NCI-H524 (cell line): ENCODE data around the gene SLC15A4.
"Not testable (repeated sequence)": the region's sequence is repeated elsewhere in the genome, so short reads cannot be mapped to it uniquely, and the experiment has no call there.

Source experiments
- DNase-seq, 2 experiments: peaks; one replicate each; lab custom pipeline; 2025; lab: John Stamatoyannopoulos, UW

Gene SLC15A4

DNA sequence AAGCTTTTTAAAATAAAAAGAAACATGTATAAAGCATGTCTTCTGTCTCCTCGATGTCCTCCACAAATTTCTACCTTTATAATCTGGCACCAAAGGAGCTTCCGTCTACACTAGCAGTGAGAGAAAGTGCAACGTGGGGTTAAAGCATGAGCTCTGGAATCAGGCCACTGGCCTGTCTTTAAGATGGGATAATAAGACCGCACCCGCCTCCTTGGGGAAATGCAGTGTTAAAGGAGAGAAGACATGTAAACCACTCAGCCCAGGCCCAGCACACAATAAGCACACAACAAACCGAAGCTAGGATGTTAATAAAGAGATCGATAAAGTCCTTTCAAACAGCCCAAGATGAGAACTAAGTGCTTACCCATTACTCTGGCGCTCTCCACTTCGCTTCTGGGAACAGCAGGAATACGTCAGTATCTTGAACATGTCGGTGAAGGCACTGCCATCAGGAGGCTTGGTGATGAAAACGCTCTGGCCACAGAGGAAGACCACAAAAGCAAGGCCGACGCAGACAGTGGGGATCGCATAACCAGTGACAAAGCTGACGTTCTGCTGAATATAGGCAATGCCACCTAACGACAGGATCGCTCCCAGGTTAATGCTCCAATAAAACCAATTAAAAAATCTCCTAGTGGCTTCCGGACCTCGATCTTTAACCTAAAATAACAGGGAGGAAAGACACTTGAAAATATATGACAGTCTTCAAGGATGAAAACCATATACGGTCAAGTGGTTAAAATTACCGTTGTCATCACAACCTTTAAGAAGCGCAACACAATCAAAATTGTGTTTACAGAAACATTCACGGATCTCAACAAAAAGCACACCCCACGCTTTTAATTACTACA is 9.1 kb downstream of the SLC15A4 start:
- no peak for DNase-seq

DNA sequence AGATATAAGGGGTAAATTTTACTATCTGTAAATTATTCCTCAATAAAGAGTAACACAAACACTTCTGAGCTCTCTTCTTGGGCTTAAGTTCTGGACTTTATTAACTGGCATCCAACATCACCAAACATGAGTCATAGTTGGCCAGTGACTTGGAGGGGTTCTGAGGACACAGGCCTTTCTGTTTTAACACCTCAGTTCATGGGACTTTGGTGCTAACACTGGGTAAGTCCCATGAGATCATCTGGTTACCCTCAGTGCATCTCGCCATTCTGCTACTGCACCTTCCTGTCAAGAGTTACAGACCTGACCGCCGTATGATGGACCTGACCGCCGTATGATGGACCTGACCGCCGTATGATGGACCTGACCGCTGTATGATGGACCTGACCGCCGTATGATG is 9.9 kb downstream of the SLC15A4 start:
- DNase-seq, result no peak

DNA sequence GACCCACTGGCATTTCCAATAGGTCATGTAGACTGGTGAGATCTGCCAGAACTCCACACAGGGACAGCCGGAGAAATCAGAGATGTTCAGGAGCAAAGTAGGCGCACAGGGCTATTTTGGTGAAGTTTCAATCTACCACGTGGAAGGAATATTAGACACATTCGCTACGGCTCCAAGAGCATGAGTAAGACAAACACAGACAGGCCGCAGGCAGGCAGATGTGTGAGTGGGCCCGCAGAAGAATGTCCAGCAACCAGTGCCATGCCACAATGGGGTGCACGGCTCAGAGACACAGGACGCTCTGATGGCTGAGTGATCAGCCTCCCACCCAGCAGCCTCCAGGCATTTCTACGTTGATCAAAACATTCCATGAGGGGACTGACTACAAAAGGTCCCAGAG is 10.4 kb downstream of the SLC15A4 start:
- no peak for DNase-seq

DNA sequence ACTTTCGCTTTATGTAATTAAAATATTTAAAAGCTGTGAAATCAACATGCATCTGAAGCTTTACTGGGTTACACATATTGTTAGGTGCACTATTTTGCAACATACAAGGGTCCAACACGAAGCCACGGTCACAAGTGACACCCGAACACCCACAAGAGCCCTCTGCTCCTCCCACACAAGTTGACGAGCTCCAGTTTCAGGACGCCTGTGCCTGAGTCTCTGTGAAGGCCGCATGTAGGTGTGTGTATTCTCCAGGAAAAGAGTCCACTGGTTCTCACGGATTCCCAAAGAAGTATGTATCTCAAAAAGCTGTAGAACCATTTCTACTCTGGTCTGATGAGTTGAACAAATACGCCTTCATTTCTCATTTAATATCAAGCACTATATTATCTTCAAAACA is 12.0 kb downstream of the SLC15A4 start:
- DNase-seq, result no peak

DNA sequence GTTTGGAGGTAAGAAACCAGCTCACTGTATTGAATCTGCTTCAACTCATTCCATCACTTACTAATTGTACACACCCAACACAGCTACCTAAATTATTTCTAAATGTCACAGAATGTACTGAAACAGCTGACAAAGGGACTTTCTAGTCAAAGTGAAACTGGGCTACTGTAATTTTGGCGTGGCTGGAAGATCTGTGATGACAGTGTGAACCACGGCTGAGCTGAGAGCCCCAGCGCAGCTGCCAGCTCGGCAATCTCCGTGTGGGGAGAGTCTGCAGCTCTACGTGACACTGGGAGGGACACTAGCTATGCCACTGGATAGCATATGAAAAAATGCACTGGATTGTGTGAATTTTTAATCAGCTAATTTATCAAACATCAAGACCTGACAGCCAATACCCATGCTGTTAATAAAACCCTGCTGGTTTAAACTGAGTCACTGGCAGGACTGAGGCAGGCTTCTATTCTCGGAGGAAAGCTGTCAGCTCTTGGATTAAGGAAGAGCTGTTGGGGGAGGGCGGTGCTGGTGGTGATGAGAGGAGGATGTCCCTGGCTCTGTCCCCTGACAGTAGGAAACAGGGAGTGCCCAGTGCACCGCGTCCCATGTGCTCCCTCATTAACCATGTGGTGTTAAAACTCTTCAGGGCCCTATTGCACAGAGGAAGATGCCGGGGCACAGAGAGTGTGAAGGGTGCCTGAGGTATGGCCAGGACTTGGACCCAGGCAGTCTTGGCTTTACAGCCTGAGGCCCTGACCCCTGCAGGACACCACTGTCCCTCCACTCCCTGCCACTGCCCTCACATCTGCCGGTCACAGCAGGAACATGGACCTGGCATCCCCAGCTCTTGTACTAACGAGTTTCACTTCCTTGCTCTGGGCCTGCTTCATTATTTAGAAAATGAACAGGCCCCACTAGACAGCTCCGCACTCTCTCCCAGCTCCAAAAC is 13.3 kb downstream of the SLC15A4 start:
- peak in 1 of 2 experiments; percentile 28 for DNase-seq

DNA sequence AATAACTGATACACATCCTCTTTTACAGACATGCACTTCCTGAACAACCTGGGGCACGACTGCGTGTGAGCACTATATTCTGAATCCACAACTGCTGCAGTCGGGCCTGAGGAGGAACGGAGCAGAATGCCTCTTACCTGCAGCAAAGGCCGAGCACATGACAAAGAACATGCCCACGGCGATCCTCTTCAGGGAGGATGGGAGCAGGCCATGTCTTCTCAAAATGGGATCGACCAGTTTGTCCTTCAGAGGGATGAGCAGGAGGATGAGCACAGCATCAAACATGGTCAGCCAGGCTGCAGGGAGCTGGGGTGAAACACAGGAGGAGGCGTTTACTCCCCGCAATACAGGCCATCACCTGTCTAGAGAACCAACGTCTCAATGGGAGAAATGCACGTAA is 15.1 kb downstream of the SLC15A4 start:
- DNase-seq, result no peak

DNA sequence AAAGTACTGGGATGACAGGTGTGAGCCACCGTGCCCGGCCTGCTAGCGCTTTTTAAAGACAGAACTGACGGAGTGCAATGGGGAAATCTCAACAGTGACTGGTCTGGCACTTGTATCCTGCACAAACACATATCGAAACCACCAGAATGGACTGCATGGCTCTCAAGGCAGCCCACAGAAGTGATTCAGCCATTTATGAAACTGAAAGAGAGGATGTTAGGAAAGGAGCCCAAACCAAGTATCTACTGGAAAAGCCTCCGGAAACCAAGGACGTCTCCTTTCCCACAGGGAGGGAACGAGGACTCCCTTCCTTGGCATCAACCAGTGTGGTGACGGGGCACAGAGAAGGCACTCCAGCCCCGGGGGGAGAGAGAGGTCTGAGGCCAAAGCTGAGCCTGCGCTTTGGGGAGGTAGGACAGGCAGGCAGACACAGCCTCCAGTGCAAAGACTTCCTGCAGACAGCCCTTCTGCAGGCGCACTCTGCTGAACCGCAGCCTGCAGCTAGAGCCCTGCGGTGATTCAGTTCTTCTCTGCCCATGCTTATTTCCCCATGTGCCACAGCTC is 16.5 kb downstream of the SLC15A4 start:
- no peak for DNase-seq

DNA sequence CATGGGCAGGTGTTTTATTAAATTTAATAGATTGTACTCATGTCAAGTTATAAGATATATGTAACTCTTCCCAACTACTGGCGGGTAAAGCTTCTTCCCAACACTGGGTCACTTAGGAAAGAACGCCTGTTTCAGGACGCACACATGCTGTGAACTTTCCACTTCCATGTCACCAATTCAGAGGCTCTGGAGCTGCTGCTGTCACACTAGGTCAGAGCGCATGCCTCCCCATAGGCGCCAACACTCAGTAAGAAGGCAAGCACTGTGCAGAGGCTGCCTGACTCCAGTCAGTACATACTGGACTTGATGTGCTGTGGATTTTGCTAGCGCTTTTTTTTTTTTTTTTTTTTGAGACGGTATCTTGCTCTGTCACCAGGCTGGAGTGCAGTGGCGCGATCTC is 17.2 kb downstream of the SLC15A4 start:
- no peak for DNase-seq

DNA sequence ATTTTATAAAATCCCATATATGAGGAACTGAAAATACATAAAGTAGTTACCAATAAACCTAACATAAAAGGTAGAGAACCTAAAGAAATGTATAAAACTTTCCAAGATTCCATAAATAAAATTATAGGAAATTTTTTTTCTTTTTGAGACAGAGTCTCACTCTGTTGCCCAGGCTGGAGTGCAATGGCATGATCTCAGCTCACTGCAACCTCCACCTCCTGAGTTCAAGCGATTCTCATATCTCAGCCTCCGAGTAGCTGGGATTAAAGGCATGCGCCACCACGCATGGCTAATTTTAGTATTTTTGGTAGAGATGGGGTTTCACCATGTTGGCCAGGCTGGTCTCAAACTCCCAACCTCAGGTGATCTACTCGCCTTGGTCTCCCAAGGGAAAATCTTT is 18.4 kb downstream of the SLC15A4 start:
- not testable (repeated sequence) for DNase-seq

DNA sequence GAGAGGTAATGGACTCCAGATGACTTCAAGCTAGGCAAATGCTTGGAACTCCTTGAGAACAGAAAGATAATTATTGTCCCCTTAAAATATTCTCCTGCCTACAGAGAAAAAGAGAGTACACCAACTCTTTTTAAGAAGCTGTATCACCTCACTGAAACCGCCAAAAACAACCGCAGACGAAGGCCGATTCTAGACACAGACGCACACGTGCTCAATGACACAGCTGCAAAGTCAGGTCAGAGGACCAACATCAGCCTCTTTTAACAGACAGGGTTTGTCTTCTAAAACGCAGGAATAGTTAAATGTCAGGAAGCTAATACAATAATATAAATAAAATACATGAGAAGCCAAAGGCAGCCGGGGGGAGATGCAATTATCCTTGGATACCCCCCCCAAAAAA is 19.0 kb downstream of the SLC15A4 start:
- DNase-seq, result no peak

DNA sequence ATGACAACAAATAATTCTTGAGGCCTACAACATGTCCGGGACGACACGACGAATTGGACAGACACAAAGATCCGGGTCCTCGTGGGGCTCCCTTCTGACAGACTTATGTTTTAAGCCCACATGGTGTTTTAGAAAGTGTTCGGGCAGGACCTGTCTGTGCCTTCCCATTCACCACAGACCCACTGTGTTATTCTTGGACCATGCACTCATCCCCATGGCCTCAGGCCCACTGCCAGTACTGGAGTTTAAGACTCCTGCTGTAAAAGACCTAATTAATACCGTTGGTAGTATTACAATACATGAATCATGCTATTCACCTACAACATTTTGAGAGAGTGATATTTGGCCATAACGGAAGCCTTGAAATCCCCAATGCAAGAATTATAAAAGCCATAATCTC is 20.0 kb downstream of the SLC15A4 start:
- no peak for DNase-seq

DNA sequence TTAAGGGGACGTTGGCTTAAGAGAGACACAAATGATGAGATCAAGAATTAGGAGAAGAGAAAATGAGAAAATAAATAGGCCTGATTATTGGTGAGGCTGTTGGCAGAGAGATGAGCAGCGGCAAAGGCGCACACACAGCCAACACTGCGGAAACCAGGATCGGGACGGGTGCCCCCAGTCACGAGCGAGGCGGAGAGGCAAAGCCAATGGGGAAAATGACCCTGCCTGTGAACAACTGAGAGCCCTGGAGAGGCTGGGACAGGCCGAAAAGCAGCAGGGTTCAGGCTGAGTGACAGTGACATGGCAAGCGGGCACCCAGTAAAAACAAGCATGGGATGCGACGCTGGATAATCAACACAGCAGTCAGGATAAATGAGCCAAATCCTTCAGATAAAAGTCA is 21.0 kb downstream of the SLC15A4 start:
- DNase-seq, result no peak

DNA sequence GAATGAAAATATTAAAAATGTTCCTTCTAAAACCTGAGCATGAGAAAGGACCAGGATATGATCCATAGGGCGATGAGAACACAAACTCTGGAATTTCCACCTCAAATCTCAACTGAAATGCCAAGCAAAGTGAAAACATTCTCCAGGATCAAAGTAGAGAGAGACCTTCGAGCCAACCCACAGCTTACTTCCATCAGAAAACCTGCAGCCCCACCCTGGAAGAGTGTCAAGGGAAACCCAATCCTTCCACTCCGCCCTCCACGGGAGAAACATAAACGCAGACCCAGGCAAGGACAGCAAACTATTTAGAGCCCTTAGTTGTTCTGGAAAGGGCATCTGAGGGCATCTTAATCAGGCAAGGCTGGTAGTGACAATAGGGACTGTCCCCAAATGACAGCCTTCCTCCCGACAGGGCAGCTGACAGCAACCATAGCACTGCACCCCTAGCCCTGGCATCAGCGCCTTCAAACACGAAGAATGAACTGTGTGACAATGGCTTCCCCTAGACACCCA is 21.8 kb downstream of the SLC15A4 start:
- DNase-seq, result no peak

DNA sequence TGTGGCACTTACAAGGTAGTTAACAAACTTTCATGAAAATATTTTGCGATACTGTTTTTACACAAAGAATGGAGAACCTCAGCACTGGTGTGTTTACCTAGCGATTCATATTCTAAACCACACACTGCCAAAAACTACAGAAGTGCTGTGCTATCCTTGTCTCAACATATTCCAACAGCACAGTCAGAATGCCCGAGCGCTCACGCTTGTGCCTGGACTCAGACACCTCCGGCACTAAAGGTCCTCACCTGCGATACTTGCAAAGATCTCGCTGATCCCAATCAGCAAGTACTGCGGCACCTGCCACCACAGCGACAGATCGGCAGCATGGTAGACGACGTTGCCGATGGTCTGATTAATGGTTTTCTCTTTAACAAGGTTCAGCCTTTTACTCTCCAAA is 23.2 kb downstream of the SLC15A4 start:
- no peak for DNase-seq

DNA sequence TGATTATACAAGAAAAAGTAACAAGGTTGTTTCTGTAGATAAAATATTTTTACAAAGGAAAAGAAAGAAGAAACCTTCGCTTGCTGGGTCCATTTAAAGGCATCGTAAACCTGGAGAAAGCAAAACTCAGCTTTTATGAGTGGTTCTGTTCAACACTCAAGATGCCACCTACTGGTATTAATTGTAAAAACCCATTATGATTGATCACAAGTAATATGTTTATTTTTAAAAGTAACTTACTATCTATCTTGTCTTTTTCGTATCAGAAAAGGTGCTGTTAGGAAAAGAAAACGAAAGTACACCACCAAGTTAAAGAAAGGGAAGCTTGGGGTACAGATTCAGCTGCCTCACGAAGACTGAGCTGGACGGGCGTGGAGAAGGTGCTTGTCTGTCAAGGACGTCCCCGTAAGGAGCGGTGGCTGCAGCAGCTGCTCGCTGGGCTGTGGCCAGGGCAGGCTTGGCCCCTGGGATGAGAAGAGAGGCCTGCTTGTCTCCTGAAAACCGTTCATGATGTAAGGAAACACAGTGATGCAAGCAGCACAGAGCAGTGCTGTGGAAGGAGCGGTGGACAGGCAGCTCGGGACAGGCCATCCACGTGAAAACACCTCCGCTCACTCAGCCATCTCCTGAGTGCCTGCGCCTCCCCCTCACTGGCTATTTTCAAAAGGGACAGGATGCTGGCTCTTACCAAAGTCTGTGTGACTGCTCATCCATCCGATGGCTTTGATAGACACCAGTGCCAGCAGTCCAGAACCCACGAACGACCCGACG is 25.0 kb downstream of the SLC15A4 start:
- DNase-seq, result peak in 1 of 2 experiments; percentile 11

DNA sequence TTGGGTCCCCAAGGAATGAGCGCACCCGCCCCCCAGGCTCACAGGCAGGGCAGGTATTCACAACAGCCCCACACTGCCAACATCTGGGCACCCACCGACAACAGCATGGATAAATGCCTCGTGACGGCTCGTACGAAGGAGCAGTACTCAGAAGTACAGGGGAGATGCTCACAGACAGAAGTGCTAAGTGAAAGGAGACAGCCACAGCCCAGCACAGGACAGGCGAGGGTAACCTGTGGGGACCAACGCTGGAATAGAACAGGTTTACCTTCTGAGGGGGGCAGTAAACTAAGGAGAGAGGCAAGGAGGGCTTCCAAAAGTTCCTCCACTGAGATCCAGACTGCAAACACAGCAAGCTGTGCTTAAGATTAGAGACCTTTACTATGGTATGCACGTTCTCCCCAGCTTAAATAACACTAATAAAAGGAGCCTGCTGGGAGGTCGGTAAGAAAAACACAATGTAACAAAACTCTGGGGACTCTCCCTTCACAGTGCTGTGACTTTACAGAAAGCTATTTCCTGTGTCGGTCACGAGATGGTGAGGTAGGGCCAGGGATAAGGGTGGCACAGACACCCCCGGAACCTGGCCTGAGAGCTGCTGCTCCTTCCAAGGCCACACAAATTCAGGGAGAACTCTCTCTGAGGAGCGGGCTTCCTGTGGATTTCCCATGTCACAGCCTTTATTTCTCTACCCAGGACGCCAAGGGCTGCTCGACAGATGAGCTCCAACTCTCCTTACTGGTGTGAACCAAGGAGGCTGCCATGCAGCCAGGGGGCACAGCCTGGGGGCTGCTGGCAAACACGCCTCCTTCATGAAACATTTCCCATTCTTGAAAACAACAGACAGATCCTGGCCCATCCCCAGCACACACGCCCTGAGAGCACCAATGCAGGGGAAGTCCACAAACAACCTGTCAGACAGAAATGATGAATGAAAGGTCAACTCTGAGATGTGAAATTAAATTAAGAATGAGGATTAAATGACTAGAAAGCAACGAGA is 26.3 kb downstream of the SLC15A4 start:
- no peak for DNase-seq

DNA sequence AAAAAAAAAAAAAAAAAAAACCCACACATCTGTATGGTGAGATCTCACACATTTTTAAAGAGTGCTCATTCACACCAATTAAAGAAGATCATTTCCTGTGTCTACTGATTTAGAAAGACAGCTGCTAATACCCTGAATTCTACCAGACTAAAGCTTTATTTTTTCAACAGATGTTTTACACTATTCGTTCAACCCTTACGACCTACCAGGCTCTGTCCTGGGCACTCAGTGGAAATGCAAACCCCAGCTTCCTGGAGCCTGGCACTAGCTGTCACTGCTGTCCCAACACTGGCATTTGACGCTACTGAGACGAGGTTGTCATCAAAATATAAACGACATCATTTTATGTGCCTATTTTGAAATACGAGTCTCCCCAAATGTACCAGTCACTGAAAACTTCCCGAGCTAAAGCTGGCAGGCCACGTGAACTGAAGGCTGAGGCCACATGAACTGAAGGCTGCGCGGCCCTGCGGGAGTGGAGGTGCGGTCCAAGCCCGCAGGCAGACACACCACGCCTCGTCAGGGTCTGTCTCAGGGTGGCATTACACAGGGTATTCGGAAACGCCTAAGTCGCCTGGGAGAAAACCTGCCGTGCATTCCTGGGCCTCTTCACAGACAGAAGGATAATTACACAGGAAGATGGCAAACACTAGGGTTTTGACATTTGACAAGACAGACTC is 27.2 kb downstream of the SLC15A4 start:
- DNase-seq, result no peak

DNA sequence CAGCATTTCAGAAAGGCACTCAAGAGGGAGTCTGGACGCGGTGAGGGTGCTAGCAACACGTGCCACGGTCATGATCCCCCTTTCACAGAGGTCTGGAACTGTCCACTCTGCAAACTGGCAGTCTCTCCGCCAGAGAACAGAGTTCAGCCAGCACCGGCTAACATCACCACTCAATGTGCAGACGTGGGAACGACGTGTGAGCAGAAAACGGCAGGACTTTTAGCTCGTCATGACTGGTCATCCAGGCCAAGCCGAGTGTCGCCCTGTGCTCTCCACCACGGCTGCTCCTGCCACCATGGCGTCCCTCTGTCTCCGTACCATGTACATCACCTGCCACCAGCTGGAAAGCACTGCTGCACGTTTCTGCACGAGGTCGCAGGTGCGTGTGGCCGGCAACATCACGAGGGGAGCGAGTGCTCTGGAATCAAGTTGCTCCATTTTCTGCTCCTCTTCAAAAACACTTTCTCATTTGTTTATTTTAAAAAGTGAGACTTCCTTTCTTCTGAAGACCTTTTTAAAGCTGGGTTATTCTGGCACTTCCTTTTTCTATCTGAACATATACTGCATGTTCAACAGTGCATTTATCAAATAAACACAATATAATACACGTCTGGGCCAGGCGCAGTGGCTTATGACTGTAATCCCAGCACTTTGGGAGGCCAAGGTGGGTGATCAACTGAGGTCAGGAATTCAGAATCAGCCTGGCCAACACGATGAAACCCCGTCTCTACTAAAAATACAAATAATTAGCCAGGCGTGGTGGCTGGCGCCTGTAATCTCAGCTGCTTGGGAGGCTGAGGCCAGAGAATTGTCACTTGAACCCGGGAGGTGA is 28.0 kb downstream of the SLC15A4 start:
- DNase-seq, result no peak
